IMR-90 (cell line): Measurements from ENCODE around the gene ATXN7L3. TPM values are rescaled to one million over a fixed set of nuclear protein-coding genes. Genes with fewer than 3 reads are reported as not detected.

Experiments
- ATAC-seq: fragments of 200-7000 bp; cut with Tn5 transposase; 2 replicates; pipeline ENCODE4 v1.9.1; 2020; ENCODE audit warnings: low read depth, mild to moderate bottlenecking, moderate library complexity
- BruUV-seq: library from RNA; stranded (reverse); fragments of 400-500 nt; replicated peaks from 2 replicates; lab custom pipeline; 2021; lab: Mats Ljungman, UMichigan
- CTCF ChIA-PET: fragments of 300-600 bp; formaldehyde crosslinking; extraction: SDS; loops from one replicate; lab custom pipeline; 2021; ENCODE audit warnings: antibody characterized with exemption; lab: Yijun Ruan, JAX
- POLR2A ChIA-PET: fragments of 300-600 bp; sonication (Branson Sonifier 250); formaldehyde crosslinking; loops from one replicate; lab custom pipeline; 2022; ENCODE audit warnings: antibody characterized with exemption; ENCODE audit not compliant: unreplicated experiment; lab: Charles Lee
- DNase-seq: peaks from one replicate; pipeline ENCODE4 v3.0.0; 2013
- H2AFZ ChIP-seq: replicated peaks from 2 replicates; pipeline ENCODE3; 2013; ENCODE audit warnings: low read length, mild to moderate bottlenecking; ENCODE audit not compliant: poor library complexity
- H2AK5ac ChIP-seq: 2 replicates; pipeline ENCODE4 v1.6.1; 2013; ENCODE audit warnings: low read depth, low read length, inconsistent platforms
- H2AK9ac ChIP-seq: replicated peaks from 2 replicates; pipeline ENCODE3; 2013; ENCODE audit warnings: mild to moderate bottlenecking, low read depth, low read length, moderate library complexity; ENCODE audit not compliant: poor library complexity
- H2BK120ac ChIP-seq: 2 replicates; pipeline ENCODE4 v1.6.1; 2013; ENCODE audit warnings: low read depth, low read length, inconsistent platforms
- H2BK15ac ChIP-seq: 3 replicates; pipeline ENCODE4 v1.6.1; 2013; ENCODE audit warnings: low read depth, low read length, inconsistent platforms
- H2BK20ac ChIP-seq: 2 replicates; pipeline ENCODE4 v1.6.1; 2013; ENCODE audit warnings: low read depth, mild to moderate bottlenecking, inconsistent platforms, low read length, moderate library complexity
- H2BK5ac ChIP-seq: 2 replicates; pipeline ENCODE4 v1.6.1; 2013; ENCODE audit warnings: mild to moderate bottlenecking, low read depth, low read length, inconsistent platforms; ENCODE audit not compliant: poor library complexity, severe bottlenecking
- H3K14ac ChIP-seq: replicated peaks from 2 replicates; pipeline ENCODE4 v1.6.1; 2013; ENCODE audit warnings: low read depth, low read length, inconsistent platforms
- H3K18ac ChIP-seq: 2 replicates; pipeline ENCODE4 v1.6.1; 2013; ENCODE audit warnings: low read depth, low read length, control low read depth
- H3K23ac ChIP-seq: 2 replicates; pipeline ENCODE4 v1.6.1; 2013; ENCODE audit warnings: low read depth, low read length, inconsistent platforms
- H3K27ac ChIP-seq: 2 replicates; pipeline ENCODE4 v1.5.1; 2013; ENCODE audit warnings: mild to moderate bottlenecking, control low read depth, low read length; ENCODE audit not compliant: insufficient read depth
- H3K27me3 ChIP-seq: 2 replicates; pipeline ENCODE4 v1.6.1; 2013; ENCODE audit warnings: low read length; ENCODE audit not compliant: control insufficient read depth, insufficient read depth
- H3K36me3 ChIP-seq: 2 replicates; pipeline ENCODE4 v1.6.1; 2013; ENCODE audit warnings: low read length, mixed read lengths; ENCODE audit not compliant: control insufficient read depth, insufficient read depth
- H3K4ac ChIP-seq: 2 replicates; pipeline ENCODE4 v1.6.1; 2013; ENCODE audit warnings: low read depth, low read length, inconsistent platforms
- H3K4me1 ChIP-seq: 2 replicates; pipeline ENCODE4 v1.6.1; 2013; ENCODE audit warnings: low read length, mixed read lengths; ENCODE audit not compliant: control insufficient read depth, insufficient read depth
- H3K4me2 ChIP-seq: 2 replicates; pipeline ENCODE4 v1.6.1; 2013; ENCODE audit warnings: low read depth, mild to moderate bottlenecking, control low read depth, low read length, moderate library complexity
- H3K4me3 ChIP-seq: 2 replicates; pipeline ENCODE4 v1.5.1; 2013; ENCODE audit warnings: low read depth, mild to moderate bottlenecking, control low read depth, low read length, moderate library complexity; ENCODE audit not compliant: insufficient read depth
- H3K56ac ChIP-seq: 2 replicates; pipeline ENCODE4 v1.6.1; 2013; ENCODE audit warnings: low read length, inconsistent platforms; ENCODE audit not compliant: insufficient read depth; ENCODE audit errors: extremely low read depth
- H3K79me1 ChIP-seq, 2 experiments: 2 replicates each; pipeline ENCODE4 v1.6.1; 2013; ENCODE audit warnings: low read length in 2 of 2, inconsistent platforms in 1 of 2, low read depth in 1 of 2
- H3K9ac ChIP-seq: 2 replicates; pipeline ENCODE4 v1.6.1; 2013; ENCODE audit warnings: low read depth, low read length, control low read depth
- H3K9me1 ChIP-seq: 2 replicates; pipeline ENCODE4 v1.6.1; 2013; ENCODE audit warnings: low read length, inconsistent platforms; ENCODE audit not compliant: insufficient read depth
- H3K9me3 ChIP-seq: 2 replicates; pipeline ENCODE4 v1.6.1; 2013; ENCODE audit warnings: low read length; ENCODE audit not compliant: control insufficient read depth, insufficient read depth
- H4K20me1 ChIP-seq: 2 replicates; pipeline ENCODE4 v1.6.1; 2013; ENCODE audit warnings: low read length, inconsistent platforms; ENCODE audit not compliant: insufficient read depth
- H4K5ac ChIP-seq: 2 replicates; pipeline ENCODE4 v1.6.1; 2013; ENCODE audit warnings: mild to moderate bottlenecking, low read depth, low read length, control low read depth
- H4K8ac ChIP-seq, 2 experiments: 2 replicates each; pipeline ENCODE4 v1.6.1; 2013; ENCODE audit warnings: low read depth in 2 of 2, low read length in 2 of 2, control low read depth in 1 of 2, inconsistent platforms in 1 of 2
- H4K91ac ChIP-seq: 2 replicates; pipeline ENCODE4 v1.6.1; 2013; ENCODE audit warnings: low read depth, low read length, inconsistent platforms; ENCODE audit not compliant: insufficient read depth
- BHLHE40 ChIP-seq: fragments of 150-350 bp; IDR thresholded peaks from 2 replicates; pipeline ENCODE4 v1.6.1; 2016; ENCODE audit warnings: mild to moderate bottlenecking, low read depth, low read length
- CEBPB ChIP-seq: IDR thresholded peaks from 2 replicates; pipeline ENCODE4 v1.6.1; 2012; ENCODE audit warnings: low read depth, low read length, improper control_type of control experiment
- CHD1 ChIP-seq: IDR thresholded peaks from 2 replicates; pipeline ENCODE4 v1.6.1; 2012; ENCODE audit warnings: low read depth, low read length, improper control_type of control experiment
- MAFK ChIP-seq: IDR thresholded peaks from 2 replicates; pipeline ENCODE4 v1.6.1; 2012; ENCODE audit warnings: low read depth, low read length, improper control_type of control experiment
- MAZ ChIP-seq: IDR thresholded peaks from 2 replicates; pipeline ENCODE4 v1.6.1; 2012; ENCODE audit warnings: low read depth, mild to moderate bottlenecking, low read length, improper control_type of control experiment, moderate library complexity, borderline replicate concordance
- MXI1 ChIP-seq: IDR thresholded peaks from 2 replicates; pipeline ENCODE4 v1.6.1; 2012; ENCODE audit warnings: low read depth, mild to moderate bottlenecking, low read length, moderate library complexity, borderline replicate concordance
- NFE2L2 ChIP-seq: fragments of 150-350 bp; IDR thresholded peaks from 2 replicates; pipeline ENCODE4 v1.6.1; 2016; ENCODE audit warnings: low read depth, mild to moderate bottlenecking, low read length
- POLR2A ChIP-seq: IDR thresholded peaks from 2 replicates; pipeline ENCODE4 v1.6.1; 2012; ENCODE audit warnings: mild to moderate bottlenecking, low read depth, low read length
- RAD21 ChIP-seq: IDR thresholded peaks from 2 replicates; pipeline ENCODE4 v1.6.1; 2012; ENCODE audit warnings: low read length, improper control_type of control experiment
- RFX5 ChIP-seq: IDR thresholded peaks from 2 replicates; pipeline ENCODE4 v1.8.0; 2012; ENCODE audit warnings: low read depth, mild to moderate bottlenecking, low read length, moderate library complexity
- WGBS, 2 experiments: methylation state at CpG; one replicate each; pipeline versions ENCODE4 v1.1.5 to v1.1.7; 2013; ENCODE audit warnings: missing lambda C conversion rate in 2 of 2; ENCODE audit not compliant: insufficient read length in 1 of 2; ENCODE audit errors: extremely low coverage in 2 of 2; 5-methylcytosine and 5-hydroxymethylcytosine counted together
- dilution Hi-C: fragments of 300-500 bp; cut with HindIII; formaldehyde crosslinking; loops from one replicate; pipeline ENCODE4 v1.14.3; 2018; ENCODE audit warnings: low sequenced_read_pairs; ENCODE audit not compliant: unreplicated experiment
- in situ Hi-C: fragments of 300-500 bp; cut with MboI; formaldehyde crosslinking; loops from 3 replicates; pipeline ENCODE4 v1.14.3; 2019; ENCODE audit warnings: low sequenced_read_pairs, inconsistent platforms, mixed read lengths
- intact Hi-C: fragments of 100-400 bp; cut with micrococcal nuclease; formaldehyde crosslinking; loops from 2 replicates; pipeline ENCODE4 v1.10.0; 2022
- polyA plus RNA-seq, 3 experiments: library from polyadenylated mRNA; depleted of rRNA; stranded (reverse); fragments of >200 nt; gene quantifications; 2 replicates each; pipeline ENCODE4 v1.2.3, GENCODE V29; 2012; ENCODE audit warnings: low replicate concordance in 1 of 3
- total RNA-seq: library from RNA; depleted of rRNA; stranded (reverse); fragments of >200 nt; gene quantifications from 2 replicates; pipeline ENCODE4 v1.2.3, GENCODE V29; 2012
- TF ChIP-seq, protein P1 (sequence below): fragments of 150-350 bp; IDR thresholded peaks from 2 replicates; pipeline ENCODE4 v1.6.1; 2017; ENCODE audit warnings: mild to moderate bottlenecking, antibody characterized with exemption, low read length, low read depth

Gene ATXN7L3
- total and polyA plus RNA-seq, 2 of the 4 experiments (the other 2 are of a cell fraction) = 17.2 to 40.9 TPM

DNA sequence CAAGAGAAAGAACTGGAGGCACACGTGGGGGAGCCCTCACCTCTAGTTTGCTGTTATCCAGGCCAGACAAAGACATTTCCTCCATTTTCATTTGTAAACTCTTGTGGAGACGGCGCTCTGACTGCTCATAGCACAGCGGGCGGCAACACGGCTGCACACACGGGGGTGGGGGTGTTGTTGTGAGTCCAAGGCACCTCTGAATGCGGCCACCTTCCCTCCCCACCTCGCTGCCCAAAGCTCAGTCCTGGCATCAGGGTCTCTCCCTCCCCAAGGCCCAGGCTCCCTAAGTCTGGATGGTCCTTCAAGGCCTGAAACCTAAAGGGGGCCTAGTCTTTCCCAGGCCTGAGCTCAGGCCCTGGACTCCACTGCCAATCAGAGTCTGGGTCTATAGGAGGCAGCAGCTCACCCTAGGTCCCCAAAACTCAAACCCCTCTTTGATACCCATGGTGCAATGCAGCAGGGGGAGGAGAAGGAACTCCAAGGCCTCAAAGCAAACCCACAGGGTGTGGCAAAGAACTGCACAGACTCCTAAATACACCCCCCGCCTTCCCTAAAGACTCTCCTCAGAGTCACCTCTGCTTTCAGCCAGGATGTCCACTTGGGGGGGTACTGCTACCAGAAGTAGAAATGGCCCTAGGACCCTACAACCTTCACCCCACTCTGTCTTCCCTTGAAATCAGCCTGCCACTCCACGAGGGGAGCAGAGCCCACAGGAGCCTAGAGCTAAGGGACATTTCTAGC lies 1.5 kb downstream of the ATXN7L3 start (continued):
- TF ChIP-seq NFE2L2 (no peak), RFX5 (no peak), CEBPB (no peak)

DNA sequence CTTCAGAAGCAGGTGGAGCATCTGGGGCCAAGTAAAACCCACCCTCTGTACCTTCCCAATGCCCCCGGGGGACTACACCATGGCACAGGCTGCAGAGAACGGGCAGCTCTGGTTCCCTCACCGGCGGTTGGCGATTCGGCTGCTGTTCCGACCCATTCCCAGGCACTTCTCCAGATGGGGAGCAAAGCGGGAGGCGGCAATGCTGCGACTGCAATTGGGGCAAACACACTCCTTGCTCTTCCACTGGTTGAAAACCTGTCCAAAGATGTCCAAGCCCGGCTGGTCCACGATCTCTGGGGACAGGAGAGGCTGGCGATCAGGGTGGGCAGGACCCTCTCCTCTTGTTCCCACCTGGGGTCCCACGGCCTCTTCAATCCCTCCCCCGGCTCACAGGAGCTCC lies 2.6 kb downstream of the ATXN7L3 start:
- no peak overlapping the region for H2AK5ac ChIP-seq
- H4K20me1 ChIP-seq = peaks cover 3% of the 10 kb centered on the region; the same call in 1 of the 2 replicates
- ChIA-PET CTCF (interaction anchor here (0.6 kb wide), 1 partner anchor 148 kb away, joined by 3 read pairs; no protein-coding TSS in a partner anchor), POLR2A (interaction anchor here (0.6 kb wide), 1 partner anchor 34 kb away, joined by 6 read pairs; no protein-coding TSS in a partner anchor)
- no TSS peak for BruUV-seq
- intact Hi-C loops = no loop called here
- no peak overlapping the region for H2AFZ ChIP-seq
- no peak overlapping the region for H3K18ac ChIP-seq
- H3K27ac ChIP-seq = no peak overlapping the region
- H3K4ac ChIP-seq = no peak overlapping the region
- H4K91ac ChIP-seq = no peak overlapping the region
- no peak overlapping the region for H2BK15ac ChIP-seq
- no peaks in the 10 kb centered on the region for H3K9me3 ChIP-seq
- DNase-seq = no peak
- no peak overlapping the region for H2BK20ac ChIP-seq
- no peak overlapping the region for H3K23ac ChIP-seq
- TF ChIP-seq RAD21 (no peak), RFX5 (no peak), CHD1 (no peak), POLR2A (no peak), MAFK (no peak), MXI1 (no peak), BHLHE40 (no peak), MAZ (no peak), NFE2L2 (no peak)
- TF ChIP-seq, protein P1, sequence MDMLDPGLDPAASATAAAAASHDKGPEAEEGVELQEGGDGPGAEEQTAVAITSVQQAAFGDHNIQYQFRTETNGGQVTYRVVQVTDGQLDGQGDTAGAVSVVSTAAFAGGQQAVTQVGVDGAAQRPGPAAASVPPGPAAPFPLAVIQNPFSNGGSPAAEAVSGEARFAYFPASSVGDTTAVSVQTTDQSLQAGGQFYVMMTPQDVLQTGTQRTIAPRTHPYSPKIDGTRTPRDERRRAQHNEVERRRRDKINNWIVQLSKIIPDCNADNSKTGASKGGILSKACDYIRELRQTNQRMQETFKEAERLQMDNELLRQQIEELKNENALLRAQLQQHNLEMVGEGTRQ = no peak
- no peak overlapping the region for H2BK120ac ChIP-seq
- H4K8ac ChIP-seq = no peak overlapping the region
- no peak overlapping the region for H3K9ac ChIP-seq
- peaks cover 26 to 59% of the 10 kb centered on the region in 2 experiments; a peak in 3 of 4 replicates for H3K79me1 ChIP-seq
- dilution Hi-C loops = no loop called here
- 94% methylated on average over 11 of the region's 15 CpGs; no CpG with 5 or more reads in 1 of the 2 experiments for WGBS, 2 experiments
- no peak overlapping the region for H3K56ac ChIP-seq
- no peak overlapping the region for H3K4me2 ChIP-seq
- H3K4me1 ChIP-seq = peaks cover 8% of the 10 kb centered on the region
- H2BK5ac ChIP-seq = no peak overlapping the region
- ATAC-seq = no peak
- H3K14ac ChIP-seq = no peak overlapping the region
- no peak overlapping the region for H4K5ac ChIP-seq
- no peaks in the 10 kb centered on the region for H3K9me1 ChIP-seq
- peak overlapping the region; percentile 67 for H2AK9ac ChIP-seq
- no peak overlapping the region for H3K4me3 ChIP-seq
- H3K27me3 ChIP-seq = no peaks in the 10 kb centered on the region
- in situ Hi-C loops = no loop called here
- peaks cover 47% of the 10 kb centered on the region for H3K36me3 ChIP-seq
